Superior temporal gyrus (tissue), 1 donor: ENCODE results near the gene SCN8A.
"Not testable (repeated sequence)": the region's sequence is repeated elsewhere in the genome, so short reads cannot be mapped to it uniquely, and the experiment has no call there.

Source experiments
- DNase-seq: peaks from one replicate; pipeline ENCODE4 v3.0.0-alpha.2; 2016; ENCODE audit errors: extremely low spot score

Gene SCN8A

DNA sequence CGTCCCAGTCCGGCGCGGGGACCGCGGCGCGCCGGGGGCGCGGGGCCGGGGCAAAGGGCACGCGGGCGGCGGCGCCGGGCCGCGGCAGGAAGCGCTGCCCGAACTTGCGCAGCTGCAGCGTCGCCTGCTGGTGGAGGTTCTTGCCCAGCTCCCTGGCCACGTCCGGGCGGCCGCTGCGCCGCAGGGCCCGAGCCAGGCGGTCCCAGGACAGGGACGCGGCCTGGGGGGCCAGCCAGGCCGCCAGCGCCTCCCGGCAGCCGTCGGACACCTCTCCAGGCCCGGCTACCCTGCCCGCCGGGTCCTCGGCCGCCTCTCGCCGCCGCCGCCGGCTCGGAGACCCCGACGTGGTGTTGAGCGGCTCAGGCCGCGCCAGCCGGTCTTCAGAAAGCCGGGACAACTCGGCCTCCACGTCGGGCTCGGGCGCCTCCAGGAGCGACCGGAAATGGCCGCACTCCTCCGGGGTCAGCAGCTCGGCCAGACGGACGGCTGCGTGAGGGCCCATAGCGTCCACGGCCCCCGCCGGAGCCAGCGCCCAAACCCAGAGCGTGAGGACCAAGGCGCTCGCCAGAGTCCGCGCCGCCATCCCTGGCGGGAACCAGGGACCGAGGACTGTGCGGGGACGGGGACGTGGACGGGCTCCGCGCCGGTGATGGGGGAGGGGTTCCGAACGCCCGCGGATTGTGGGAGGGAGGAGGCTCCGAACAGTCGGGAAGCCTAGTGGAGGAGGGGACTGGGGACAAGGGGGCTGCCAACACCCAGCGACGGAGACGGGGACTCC lies 223.5 kb downstream of the SCN8A start:
- peak; percentile 64 for DNase-seq

DNA sequence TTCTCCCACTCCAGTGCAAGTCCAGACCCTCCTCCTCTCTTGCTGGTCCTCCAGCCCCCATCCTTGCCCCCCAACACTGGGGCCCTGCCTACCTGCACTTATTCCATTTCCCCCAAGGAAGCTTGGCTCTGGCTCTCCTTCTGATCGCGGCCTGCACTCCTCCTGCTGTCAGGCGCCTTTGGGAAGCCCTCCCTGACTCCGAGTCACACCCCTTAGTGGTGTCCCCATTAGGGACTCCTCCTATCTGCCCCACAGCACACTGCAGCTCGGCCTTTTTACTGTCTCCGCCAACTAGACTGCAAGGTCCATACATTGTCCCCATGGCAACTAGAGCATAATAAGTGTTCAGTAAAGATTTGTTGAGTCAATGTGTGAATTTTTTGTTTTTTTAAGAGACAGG lies 224.5 kb downstream of the SCN8A start:
- DNase-seq, result no peak

DNA sequence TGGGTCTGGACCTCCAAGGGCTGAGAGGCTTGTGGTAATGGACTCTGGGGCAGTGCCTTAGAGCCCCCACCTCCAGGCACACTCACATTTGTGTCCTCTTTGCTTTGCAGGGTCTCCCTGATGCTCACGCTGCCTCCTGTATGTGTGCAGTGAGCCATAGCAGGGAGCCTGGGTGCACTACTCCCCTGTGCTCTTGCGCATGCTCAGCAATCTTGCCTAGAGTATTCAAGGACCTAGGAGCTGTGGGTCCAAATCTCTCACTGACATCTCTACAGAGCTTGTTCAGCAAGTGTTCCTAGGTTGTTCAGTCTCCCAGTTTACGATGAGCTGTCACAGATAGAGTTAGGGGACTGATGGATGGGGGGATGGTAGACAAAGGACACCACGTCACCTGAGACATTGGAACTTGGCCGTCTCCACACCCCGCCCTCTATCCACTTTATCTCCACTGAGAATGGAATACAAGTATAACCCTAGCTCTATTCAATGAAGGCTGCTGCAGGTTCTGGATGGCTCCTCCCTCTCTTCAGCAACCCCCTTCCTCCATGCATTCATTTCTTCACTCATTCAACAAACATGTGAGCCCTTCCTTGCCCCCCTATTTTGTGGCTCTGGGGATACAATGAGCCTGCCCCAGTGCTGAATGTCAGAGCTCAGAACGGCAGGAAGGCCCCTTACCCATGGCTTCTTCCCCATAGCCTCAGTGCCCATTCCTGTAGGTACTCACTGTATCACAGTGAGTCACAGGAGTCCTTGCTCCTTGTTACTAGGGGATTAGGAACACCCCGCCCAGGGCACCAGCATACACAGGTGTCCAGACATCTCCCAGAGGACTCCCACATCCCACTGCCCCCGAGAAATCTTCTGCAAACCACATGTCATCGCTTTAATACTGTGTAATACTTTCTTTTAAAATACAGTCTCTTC lies 226.3 kb downstream of the SCN8A start:
- peak; percentile 25 for DNase-seq

DNA sequence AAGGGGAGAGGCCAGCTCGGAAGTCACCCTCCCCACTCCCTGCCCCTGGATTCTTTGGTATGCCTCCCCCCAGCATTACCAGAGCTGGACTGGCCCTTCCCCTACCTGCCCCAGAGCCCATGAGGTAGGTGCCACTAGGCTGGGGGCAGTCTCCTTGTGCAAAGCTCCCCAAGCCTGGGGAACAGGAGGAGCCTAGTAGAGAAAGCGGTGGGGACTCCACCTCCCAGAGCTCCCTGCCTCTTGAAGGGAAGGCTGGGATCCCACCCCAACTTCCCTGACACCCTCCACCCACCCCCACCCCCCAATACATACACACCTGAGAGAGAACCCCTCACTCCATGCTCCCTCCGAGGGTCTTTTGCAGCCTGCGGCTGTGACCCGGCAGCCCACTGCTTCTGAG lies 227.1 kb downstream of the SCN8A start:
- DNase-seq, result no peak

DNA sequence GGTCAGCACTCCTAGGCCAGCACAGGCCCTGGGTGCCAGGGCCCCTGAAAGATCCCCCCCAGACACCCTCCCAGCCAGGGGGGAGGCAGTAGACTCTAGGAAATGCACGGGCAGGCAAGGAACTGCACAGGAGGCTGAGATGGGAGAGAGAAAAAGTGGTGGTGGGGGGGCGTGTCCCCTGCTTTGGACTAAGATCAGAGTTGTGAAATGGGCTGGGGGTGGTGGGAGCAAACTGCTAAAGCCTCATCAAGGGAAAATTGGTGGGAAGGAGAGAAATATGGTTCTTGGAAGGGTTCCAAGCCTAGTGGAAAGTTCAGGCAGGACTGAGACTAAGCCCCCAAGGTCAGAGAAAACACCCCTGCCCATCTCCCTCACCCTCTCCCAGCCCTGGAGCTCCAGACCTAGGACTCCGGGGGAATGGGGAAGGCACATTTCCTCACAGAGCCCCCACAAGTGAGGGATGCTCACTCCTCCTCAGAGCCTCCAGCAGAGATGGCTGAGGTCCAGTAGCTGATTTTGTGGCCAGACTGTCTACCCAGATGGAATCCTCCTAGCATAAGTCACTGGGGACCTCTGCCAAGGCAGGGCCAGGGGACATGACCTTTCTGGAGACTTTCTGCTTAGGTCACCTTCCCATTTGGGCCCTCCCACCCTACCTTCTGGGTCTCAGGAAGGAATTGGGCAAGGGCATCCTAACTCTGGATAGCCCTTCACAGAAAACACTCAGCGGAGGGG lies 227.7 kb downstream of the SCN8A start:
- no peak for DNase-seq

DNA sequence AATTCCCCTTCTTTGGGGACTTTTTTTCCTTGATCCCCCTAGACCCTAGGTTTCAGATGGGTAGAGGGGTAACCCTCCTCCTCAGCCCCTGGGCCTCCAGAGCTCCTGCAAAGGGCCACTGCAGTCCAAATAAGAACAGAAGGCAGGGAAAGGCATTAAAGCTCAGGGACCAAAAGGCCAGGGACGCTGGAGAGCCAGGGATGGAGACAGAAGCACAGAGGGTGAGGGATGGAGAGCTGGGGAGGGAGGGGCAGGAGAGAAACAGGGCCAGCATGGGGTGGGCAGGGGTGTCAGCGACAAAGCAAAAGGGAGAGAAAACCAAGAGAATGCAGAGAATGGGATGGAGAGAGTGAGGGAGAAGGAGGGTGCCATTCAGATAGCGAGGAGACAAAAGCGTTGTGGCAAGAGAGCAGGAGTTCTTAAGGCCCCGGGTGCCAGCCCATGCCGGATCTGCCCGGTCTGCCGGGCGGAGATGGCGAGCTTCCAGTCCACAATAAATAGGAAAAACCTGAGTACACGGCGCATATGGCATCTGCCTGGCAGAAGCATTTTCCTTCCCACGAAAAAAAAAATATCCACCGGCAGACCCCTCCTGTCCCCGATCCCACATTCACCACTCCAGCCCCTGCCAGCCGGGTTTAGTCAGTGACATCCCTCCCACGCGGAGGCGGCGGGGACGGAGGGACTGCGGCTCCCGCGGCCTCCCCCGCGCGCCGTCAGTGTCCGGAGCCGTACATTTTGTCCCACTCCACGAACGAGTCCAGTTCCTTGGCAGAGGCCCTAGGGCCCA lies 228.9 kb downstream of the SCN8A start:
- DNase-seq, result peak; percentile 50

DNA sequence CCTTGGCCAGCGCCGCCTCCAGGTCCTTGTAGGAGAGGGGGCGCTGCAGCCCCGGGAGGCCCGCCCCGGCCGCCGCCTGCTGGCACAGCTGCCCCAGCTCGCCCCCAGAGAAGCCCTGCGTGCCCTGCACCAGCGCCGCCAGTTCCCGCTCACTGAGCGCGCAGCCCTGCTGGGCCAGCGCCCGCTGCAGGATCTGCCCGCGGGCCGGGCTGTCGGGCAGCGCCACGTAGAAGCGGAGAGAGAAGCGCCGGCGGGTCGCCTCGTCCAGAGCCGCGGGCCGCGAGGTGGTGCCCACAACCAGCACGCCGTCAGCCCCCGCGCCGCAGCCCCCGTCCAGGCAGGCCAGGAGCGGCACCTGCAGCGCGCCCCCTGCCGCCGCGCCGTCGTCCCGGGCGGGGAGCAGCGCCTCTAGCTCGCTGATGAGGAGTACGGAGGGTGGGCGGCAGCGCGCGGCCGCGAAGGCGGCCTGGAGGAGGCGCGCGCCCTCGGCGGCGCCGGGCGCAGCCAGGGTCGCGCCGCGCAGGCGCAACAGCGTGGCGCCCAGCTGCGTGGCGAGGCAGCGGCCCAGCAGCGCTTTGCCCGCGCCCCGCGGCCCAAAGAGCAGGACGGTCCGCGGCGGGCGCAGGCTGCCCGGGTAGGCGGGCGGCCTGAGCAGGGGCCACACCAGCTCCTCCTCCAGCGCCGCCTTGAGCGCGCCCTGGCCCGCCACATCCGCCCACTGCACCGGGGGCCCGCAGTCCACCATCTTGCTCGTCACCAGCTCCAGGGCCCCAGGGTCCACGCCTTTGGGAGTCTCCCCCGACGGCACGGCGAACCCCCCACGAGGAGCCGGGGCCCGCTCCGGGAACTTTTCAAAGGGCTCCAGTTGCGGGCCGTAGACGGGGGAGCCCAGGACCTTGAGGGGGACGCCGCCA lies 229.8 kb downstream of the SCN8A start:
- peak; percentile 48 for DNase-seq

DNA sequence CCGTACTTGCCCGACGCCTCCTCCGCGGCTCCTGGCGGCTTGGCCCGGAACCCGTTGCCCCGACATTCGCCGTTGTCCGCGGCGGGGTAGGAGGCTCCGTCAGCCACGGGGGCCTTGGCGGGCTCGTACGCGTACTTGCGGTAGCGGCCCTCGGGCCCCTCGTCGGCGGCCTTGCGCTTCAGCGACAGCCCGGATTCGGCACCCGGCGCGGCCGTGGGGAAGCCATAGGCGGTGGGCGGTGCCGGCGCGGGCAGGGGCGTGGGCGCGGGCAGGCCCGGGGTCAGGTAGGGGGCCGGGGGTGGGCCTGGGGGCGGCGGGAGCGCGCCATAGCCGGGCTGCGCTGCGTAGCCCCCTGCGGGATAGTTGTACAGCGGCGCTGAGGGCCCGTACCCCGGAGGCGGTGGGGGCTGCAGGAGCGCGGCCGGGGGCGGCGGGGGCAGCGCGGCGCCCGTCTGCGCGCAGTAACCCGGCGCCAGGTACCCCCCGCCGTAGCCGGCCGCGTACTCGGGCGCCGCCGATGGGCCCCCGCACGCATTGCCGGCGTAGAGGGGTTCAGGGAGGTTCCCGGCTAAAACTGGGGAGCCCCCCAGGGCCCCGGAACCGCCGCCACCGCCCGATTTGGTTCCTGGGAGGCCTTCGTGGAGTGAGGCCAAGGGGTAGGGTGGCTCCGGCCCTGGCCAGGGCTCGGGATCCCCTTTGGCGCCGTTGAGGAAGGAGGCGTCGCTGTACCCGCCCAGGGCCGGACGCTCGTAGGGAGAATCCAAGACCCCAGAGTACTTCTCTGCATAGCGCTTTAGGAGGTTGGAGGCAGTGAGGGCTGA lies 230.6 kb downstream of the SCN8A start:
- no peak for DNase-seq

DNA sequence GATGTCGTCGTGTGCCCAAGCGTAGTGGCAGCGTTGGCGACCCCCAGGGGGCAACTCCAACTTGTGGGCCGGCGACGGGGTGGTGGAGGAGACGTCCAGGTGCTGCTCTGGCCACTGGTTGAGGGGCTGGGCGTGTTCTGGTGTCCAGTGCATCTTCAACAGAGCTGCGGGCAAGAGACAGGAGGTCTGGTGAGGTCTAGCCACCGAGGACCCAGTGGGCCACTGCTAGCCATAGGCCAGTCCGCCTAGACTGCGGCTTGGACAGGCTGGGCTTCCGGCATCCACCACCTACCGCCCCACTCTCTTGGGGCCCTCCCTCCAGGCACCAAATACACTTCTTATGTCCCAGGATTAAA lies 231.2 kb downstream of the SCN8A start:
- DNase-seq, result no peak

DNA sequence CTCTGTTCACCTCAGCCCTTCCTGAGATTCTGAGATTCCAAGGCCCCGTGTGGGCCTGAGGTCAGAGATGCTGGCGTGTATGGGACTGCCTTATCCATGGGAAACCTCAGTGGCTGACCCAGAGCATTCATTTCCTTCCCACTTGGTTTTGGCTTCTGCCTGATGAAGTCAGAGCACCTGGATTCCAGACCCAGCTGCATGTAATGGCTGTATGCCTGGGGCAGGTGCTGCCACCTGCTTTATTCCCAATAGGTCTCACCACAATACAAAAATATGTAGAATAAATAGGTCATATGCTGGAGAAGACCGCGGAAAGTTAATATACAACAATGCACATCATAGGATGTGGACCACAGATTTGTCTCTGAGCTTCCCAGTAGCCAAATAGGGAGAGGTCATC lies 231.9 kb downstream of the SCN8A start:
- no peak for DNase-seq

DNA sequence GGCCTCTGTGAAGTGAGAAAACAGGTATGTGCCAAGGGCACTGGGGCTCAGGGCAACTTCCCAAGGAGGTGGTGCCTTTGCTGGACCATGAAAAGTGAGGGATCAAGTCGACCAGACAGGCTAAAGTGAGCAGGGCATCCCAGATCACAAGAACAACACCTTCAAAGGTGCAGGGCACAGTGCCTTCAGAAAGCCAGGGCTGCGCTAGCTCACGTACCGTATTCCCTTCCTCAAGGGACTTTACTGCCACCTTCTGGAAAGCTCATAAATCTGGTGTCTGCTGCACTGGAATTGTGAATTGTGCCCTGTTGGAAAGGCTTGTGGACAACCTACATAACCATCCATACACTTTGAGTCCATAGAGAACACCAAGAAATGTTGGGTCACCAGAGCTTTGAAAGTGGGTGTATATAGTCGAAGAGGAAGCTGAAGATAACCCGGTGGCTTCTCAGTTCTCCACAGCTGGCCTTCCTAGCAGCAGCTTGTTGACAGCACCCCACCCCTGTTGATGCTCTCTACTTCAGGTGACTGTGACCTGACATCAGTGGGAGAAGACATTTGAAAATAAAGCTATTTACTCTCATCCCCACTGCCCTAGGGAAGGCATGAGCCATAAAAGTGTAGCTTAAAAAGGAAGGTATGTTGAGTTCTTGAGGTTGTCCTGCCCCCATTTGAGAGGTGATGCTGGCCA lies 233.0 kb downstream of the SCN8A start:
- peak; percentile 88 for DNase-seq

DNA sequence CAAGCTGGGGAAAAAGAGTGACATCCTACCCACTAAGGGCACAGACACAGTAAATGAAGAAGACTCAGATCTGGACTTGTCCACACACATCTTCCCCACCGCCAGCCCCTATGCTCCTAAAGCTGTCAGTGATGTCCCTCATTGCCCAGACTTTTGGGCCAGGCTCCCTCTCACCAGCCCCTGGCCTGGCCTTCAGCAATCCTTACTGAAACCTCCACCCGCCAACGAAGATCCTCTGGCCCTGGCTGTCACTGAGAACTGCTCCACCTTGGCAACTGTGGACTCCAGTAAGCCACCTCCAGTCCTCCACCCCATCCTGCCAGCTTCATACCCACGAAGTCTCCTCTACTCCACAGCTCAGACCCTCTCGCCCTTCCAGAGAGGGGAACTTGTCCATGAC lies 234.2 kb downstream of the SCN8A start:
- no peak for DNase-seq

DNA sequence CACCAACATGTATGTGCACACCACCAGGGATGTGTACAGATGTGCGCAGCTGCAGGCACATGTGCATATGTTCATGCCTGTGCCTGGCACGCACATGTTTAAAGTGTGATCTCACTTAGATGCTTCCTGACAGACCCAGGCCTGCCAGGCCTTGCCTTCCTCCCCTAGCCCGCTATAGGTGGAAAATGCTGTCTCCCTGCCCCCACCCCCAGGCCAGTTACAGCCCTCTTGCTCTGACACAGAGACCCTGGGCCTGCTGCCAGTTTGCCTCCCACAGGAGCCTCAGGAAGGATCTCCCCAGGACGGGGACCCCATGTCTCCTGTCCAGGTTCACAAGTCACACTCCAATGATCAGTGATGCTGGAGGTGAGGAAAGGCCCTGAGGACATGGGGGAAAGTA lies 235.8 kb downstream of the SCN8A start:
- DNase-seq, result no peak

DNA sequence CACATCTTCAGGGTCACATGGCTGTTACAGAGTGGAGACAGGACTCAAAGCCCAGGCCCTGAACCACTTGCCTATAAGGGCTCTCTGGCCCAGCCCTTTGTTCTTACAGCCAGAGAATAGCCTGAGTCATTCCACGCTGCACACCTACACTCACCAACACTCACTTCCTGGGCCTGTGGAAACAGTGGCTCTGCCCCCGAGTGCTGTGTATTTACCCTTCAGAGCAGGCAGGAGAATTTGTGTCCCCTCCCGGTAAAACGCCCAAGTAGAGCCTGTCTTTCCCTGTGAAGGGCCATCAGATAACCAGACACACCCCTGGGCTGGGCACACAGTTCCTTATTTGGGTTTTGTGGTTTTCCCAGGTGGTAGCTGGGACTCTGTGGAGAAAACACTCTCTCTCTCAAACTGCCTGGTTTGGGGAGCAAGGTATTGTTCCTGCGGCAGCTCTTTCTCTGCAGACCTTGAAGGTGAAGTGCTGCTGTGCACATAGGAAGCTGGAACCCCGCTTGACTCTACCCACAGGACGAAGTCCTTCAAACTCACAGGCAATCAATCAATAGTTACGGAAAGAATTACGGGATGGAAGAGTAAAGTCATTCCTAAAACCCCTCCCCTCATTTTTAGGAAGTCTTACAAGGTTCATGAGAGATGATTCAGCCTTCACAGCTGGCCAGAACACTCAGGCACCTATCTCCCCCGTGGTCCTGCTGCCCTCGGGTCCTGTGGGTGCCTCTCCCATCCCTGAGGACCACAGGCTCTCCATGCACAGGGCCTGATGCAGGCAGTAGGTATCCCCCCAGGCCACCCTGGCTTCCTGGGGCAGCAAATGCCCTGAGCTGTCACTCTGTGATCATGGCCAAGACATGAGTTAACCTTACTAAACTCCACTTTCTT lies 237.1 kb downstream of the SCN8A start:
- no peak for DNase-seq

DNA sequence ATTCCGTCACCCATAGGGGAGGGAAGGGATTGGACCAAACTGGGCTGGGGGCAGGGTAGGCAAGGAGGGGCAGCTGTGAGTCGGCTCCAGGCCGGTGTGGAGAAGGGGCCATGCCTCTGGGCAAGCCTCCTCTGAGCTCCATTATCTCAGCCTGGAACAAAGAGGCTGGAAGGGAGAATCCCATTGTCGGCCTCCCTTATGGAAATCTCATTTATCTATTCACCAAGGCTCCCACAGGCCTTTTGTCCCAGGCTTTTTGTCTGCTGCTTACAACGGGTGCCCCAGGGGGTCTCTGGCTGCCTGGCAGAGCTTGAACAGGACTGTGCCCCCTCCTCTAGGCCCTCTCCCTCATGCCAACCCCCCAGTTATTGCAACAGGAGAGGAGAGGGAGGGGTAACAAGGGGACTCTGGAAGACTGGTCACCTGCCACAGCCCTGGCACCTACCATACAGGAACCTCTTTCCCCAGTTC lies 238.0 kb downstream of the SCN8A start:
- no peak for DNase-seq

DNA sequence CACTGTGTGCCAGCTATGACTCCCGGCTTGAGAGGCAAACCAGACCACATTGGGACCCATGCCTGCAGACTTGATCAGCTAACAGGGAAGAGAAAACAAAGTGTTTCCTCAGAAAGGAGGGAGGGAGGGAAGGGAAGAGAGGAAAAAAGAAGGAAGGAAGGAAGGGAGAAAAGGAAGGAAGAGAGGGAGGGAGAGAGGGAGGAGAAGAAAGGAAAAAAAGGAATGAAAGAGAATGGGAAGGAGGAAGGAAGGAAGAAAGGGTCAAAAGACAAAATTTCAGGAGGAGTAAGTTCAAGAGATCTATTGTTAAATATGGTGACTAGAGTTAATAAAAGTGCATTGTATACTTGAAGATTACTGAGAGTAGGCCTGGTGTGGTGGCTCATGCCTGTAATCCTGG lies 238.6 kb downstream of the SCN8A start:
- no peak for DNase-seq

DNA sequence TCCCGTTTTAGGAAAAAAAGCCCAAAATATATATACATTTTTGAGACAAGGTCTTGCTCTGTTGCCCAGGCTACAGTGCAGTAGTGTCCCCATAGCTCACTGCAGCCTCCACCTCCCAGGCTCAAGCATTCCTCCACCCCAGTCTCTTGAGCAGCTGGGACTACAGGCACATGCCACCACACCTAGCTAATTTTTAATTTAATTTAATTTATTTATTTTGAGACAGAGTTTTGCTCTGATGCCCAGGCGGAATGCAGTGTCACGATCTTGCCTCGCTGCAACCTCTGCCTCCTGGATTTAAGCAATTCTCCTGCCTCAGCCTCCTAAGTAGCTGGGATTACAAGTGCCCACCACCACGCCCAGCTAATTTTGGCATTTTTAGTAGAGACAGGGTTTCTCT lies 240.8 kb downstream of the SCN8A start:
- not testable (repeated sequence) for DNase-seq
